ENCODE data around the gene CERS3. TPM values are rescaled to one million over a fixed set of nuclear protein-coding genes. Genes with fewer than 3 reads are reported as not detected.

CERS3 gene
- total and polyA plus RNA-seq, 3 donors from 2014 or later, result 13.4 to 48.6 (median 17.8) TPM

DNA sequence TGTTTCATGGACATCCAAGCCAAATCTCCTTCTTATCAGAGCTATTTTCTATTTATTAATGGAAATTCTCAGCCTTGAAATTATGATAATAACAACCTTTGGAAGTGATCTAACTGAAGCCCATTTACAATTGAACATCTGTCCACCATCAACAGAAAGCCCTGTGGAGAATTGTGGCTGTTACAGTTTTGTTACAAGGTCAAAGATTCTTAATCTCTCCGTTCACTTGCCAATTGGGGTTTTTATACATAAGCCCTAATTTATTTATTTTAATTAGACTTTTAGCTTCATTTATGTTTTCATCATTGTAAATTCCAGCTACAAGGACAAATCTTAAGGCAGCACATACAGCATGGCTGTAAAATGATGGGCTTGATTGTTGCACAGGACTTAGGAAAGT is 3.3 kb downstream of the CERS3 start:
- WGBS, 2 donors, result 27 to 48% methylated on average over 1 of the region's 1 CpG
- DNase-seq, result no peak
- Histone ChIP-seq H3K27ac (no peak overlapping the region), H3K9me3 (no peaks in the 10 kb centered on the region), H3K4me3 (no peak overlapping the region), H3K4me1 (no peaks in the 10 kb centered on the region), H3K36me3 (ENCODE audit: low read depth, missing control alignments) (no peaks in the 10 kb centered on the region), H3K27me3 (no peaks in the 10 kb centered on the region)
- intact Hi-C loops (cut with DNase I; ENCODE audit: low total_unique reads), result no loop called here
- no peak for TF ChIP-seq POLR2A (IDR thresholded peaks at IDR 0.05)
- TF ChIP-seq, protein P1, sequence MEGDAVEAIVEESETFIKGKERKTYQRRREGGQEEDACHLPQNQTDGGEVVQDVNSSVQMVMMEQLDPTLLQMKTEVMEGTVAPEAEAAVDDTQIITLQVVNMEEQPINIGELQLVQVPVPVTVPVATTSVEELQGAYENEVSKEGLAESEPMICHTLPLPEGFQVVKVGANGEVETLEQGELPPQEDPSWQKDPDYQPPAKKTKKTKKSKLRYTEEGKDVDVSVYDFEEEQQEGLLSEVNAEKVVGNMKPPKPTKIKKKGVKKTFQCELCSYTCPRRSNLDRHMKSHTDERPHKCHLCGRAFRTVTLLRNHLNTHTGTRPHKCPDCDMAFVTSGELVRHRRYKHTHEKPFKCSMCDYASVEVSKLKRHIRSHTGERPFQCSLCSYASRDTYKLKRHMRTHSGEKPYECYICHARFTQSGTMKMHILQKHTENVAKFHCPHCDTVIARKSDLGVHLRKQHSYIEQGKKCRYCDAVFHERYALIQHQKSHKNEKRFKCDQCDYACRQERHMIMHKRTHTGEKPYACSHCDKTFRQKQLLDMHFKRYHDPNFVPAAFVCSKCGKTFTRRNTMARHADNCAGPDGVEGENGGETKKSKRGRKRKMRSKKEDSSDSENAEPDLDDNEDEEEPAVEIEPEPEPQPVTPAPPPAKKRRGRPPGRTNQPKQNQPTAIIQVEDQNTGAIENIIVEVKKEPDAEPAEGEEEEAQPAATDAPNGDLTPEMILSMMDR (IDR thresholded peaks at IDR 0.05), result no peak

DNA sequence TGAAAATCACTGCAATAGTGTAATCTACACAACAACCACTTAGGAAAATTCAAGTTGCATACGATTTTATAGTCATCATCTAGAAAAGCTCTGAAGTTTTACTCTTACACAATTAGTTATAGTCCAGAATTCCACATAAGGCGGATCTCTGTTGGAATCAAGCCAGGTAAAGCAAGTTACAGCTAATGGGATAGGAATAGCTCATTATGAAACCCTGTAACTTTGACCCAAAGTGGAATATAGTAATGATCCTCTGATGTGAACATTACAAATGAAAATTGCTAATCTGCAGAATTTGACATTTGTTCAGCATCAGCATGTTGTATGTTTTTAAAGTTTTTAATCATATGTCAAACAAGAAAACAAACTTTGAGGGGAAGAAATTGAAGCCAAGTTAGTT is 4.4 kb downstream of the CERS3 start:
- H3K4me3 ChIP-seq, result no peak overlapping the region
- WGBS, 2 donors, result 74 to 81% methylated on average over 2 of the region's 2 CpGs
- H3K36me3 ChIP-seq (ENCODE audit: low read depth, missing control alignments), result no peaks in the 10 kb centered on the region
- no peaks in the 10 kb centered on the region for H3K9me3 ChIP-seq
- DNase-seq, result no peak
- H3K27me3 ChIP-seq, result no peaks in the 10 kb centered on the region
- no peak overlapping the region for H3K27ac ChIP-seq
- no peaks in the 10 kb centered on the region for H3K4me1 ChIP-seq
- intact Hi-C loops (cut with DNase I; ENCODE audit: low total_unique reads), result no loop called here
- TF ChIP-seq, protein P1 (IDR thresholded peaks at IDR 0.05), result no peak
- TF ChIP-seq POLR2A (IDR thresholded peaks at IDR 0.05), result no peak

DNA sequence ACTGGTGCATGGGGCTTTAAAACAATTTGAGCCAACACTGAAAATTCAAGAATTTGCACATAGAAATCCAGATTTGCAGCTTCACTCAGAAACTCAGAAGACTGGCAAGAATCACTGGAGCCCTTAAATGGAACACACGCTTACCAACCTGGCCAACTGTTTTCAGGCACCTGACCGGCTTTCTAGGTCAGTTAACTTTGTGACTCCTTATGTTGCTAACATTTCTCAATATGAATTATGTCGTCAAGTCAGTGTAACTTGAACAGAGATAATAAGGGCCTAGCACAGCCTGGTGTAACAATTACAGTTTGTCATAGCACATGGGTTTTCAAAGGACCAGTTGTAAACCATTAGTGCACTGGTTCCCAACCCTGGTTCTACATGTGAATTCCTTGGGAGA is 6.8 kb downstream of the CERS3 start:
- no peaks in the 10 kb centered on the region for H3K36me3 ChIP-seq (ENCODE audit: low read depth, missing control alignments)
- TF ChIP-seq, protein P1 (IDR thresholded peaks at IDR 0.05), result no peak
- no peak for TF ChIP-seq POLR2A (IDR thresholded peaks at IDR 0.05)
- 87 to 88% methylated on average over 3 of the region's 3 CpGs for WGBS, 2 donors
- H3K4me1 ChIP-seq, result peaks cover 3% of the 10 kb centered on the region
- H3K4me3 ChIP-seq, result no peak overlapping the region
- no peaks in the 10 kb centered on the region for H3K9me3 ChIP-seq
- DNase-seq, result no peak
- H3K27me3 ChIP-seq, result no peaks in the 10 kb centered on the region
- no peak overlapping the region for H3K27ac ChIP-seq
- intact Hi-C loops (cut with DNase I; ENCODE audit: low total_unique reads), result no loop called here

DNA sequence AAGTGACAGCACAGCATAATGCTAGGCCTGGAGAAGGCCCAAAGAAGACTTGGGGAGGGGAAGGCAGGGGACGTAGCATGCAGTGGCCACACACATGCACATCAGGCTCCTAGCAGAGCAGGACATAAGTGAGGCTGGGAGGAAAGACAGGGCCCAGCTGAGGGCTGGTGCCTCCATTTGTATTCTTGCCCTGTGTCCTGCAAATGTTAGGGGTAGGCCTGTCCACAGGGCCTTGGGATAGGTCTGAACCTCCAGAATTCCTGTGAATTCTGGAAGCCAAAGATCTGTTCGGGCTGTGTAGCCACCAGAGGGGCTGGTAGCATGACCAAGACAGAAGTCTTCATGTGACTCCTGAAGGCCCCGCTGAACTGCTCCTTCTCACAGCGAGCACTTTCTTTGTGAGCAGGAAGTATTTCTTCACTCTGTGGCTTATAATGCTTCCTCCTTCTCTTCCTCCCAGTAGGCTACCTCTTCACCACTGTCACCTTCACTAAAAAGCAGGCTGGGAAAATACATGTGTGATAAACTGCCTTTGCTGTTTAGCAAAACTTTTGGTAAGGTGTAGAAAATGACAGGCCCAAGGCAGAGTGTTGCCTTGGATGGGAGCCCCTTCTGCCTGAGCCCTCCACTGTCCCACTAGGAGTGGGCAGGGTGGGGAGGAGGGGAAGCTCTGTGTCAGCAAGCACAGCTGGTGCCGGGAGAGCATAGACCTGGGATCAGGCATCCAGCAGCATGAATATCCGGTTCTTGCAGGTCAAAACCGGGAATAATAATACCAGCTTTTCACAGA is 8.4 kb downstream of the CERS3 start:
- Histone ChIP-seq H3K36me3 (ENCODE audit: low read depth, missing control alignments) (no peaks in the 10 kb centered on the region), H3K27me3 (no peaks in the 10 kb centered on the region), H3K4me3 (no peak overlapping the region), H3K27ac (no peak overlapping the region), H3K4me1 (peaks cover 6% of the 10 kb centered on the region), H3K9me3 (no peaks in the 10 kb centered on the region)
- intact Hi-C loops (cut with DNase I; ENCODE audit: low total_unique reads), result no loop called here
- no peak for TF ChIP-seq POLR2A (IDR thresholded peaks at IDR 0.05)
- TF ChIP-seq, protein P1 (IDR thresholded peaks at IDR 0.05), result no peak
- DNase-seq, result no peak
- WGBS, 2 donors, result 70 to 83% methylated on average over 5 to 7 of the region's 7 CpGs

DNA sequence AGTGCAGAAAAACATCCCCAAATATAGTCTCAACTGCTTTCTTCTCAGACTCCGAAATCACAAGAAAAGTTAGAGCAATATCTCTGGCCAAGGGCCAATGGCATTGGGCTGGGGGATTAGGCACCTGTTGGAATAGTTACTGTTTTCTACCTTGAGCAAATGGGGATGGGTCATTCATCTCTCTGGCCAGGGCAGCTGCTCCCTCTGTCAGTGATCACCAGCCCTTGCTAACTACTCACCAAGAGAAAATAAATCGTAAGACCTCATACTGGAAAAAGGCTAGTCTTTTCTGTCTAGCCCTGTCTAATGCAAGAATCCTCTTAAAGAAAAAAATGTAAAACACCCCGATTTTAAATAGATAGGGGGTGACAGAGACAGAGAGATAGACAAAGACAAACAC is 10.9 kb downstream of the CERS3 start:
- Histone ChIP-seq H3K4me1 (peaks cover 6% of the 10 kb centered on the region), H3K9me3 (no peaks in the 10 kb centered on the region), H3K36me3 (ENCODE audit: low read depth, missing control alignments) (no peaks in the 10 kb centered on the region), H3K4me3 (no peak overlapping the region), H3K27ac (no peak overlapping the region), H3K27me3 (no peaks in the 10 kb centered on the region)
- no peak for DNase-seq
- 70 to 73% methylated on average over 3 of the region's 3 CpGs for WGBS, 2 donors
- intact Hi-C loops (cut with DNase I; ENCODE audit: low total_unique reads), result no loop called here
- TF ChIP-seq, protein P1 (IDR thresholded peaks at IDR 0.05), result no peak
- TF ChIP-seq POLR2A (IDR thresholded peaks at IDR 0.05), result no peak
